Adrenal gland (tissue), 12 donors: ENCODE measurements around the gene FOXA3. TPM values are rescaled to one million over a fixed set of nuclear protein-coding genes. Genes with fewer than 3 reads are reported as not detected.

ENCODE experiments used
- DNase-seq, 7 donors: peaks; one replicate each; pipeline ENCODE4 v3.0.0-alpha.2; 2019 to 2020
- H3K27ac ChIP-seq, 5 donors: fragments of 200-600 bp; sonication (generic) in 4 of 5; 1 replicate in 3 of 5; 2 replicates in 2 of 5; pipeline versions ENCODE4 v1.5.1 to v1.8.0; 2016 to 2020; ENCODE audit warnings: mild to moderate bottlenecking in 1 of 5
- H3K27me3 ChIP-seq: fragments of 200-600 bp; 2 replicates; pipeline ENCODE4 v1.8.0; 2021
- H3K36me3 ChIP-seq, 2 donors: fragments of 200-600 bp; replicated peaks in 1 of 2; 1 replicate in 1 of 2; 2 replicates in 1 of 2; pipeline versions ENCODE4 v1.5.1 to v1.8.0; 2018 to 2022
- H3K4me1 ChIP-seq, 2 donors: fragments of 200-600 bp; replicated peaks in 1 of 2; 1 replicate in 1 of 2; 2 replicates in 1 of 2; pipeline versions ENCODE4 v1.5.1 to v1.8.0; 2018 to 2021
- H3K4me3 ChIP-seq, 4 donors: fragments of 200-600 bp; sonication (generic) in 3 of 4; one replicate each; pipeline ENCODE4 v1.5.1; 2016 to 2018
- H3K9me3 ChIP-seq, 3 donors: fragments of 200-600 bp; sonication (generic) in 1 of 3; replicated peaks in 1 of 3; 1 replicate in 2 of 3; 2 replicates in 1 of 3; pipeline versions ENCODE4 v1.5.1 to v1.8.0; 2016 to 2021
- POLR2A ChIP-seq, 2 donors: fragments of 450-650 bp; IDR thresholded peaks; one replicate each; pipeline ENCODE4 v1.6.1; 2017; ENCODE audit warnings: antibody characterized with exemption in 2 of 2, mild to moderate bottlenecking in 2 of 2, moderate library complexity in 1 of 2
- WGBS, 4 donors: extraction: QIAGEN DNeasy Blood & Tissue Kit in 2 of 4; methylation state at CpG; one replicate each; pipeline versions ENCODE4 v1.1.5 to v1.1.7; 2013 to 2017; 5-methylcytosine and 5-hydroxymethylcytosine counted together
- intact Hi-C, 2 donors: fragments of 100-400 bp; cut with DNase I; formaldehyde crosslinking; loops; one replicate each; pipeline versions ENCODE4 v1.14.1 to v1.15.0; 2022 to 2023
- polyA plus RNA-seq, 3 donors: library from polyadenylated mRNA; stranded (reverse); fragments of 200-250 nt in 2 of 3; fragments of 350-450 nt in 1 of 3; fragmentation: Illumina TruSeq in 1 of 3; extraction: RNeasy Lipid Tissue Mini Kit (QIAGEN cat#74804) in 1 of 3; gene quantifications; one replicate each; pipeline ENCODE4 v1.2.3, GENCODE V29; 2013 to 2014
- total RNA-seq, 9 donors: library from RNA; depleted of rRNA in 4 of 9; stranded (reverse); fragments of >200 nt in 4 of 9; fragments of 120-200 nt in 1 of 9; fragmentation: NEBNext Ultra II Directional in 1 of 9; extraction: Animal tissue kit (Norgen Biotek cat#: 25700) in 1 of 9; gene quantifications; one replicate each; pipeline versions ENCODE4 v1.1.0 to v1.2.4, GENCODE V29; 2013 to 2023
- TF ChIP-seq, protein P1 (sequence below), 6 experiments: fragments of 450-650 bp in 4 of 6; fragments of 200-600 bp in 2 of 6; sonication (generic) in 1 of 6; IDR thresholded peaks; 1 replicate in 5 of 6; 2 replicates in 1 of 6; pipeline versions ENCODE4 v1.5.1 to v1.8.0; 2016 to 2021; ENCODE audit warnings: antibody characterized with exemption in 6 of 6, mild to moderate bottlenecking in 2 of 6, moderate library complexity in 1 of 6
- donor health status: healthy with polysubstance abuse.
- donor health status: Bipolar disorder and iron deficiency.
- donor health status: DM: yes; HTN: yes; CAD: no.
- donor health status: DM: no; HTN: no; CAD: no.
- donor health status: DM: no; HTN: no; CAD: no.
- donor health status: DM: yes; HTN: yes; CAD: no.

The FOXA3 gene
- total and polyA plus RNA-seq, 12 donors = 0.03 to 0.94 TPM; not detected in 10

DNA sequence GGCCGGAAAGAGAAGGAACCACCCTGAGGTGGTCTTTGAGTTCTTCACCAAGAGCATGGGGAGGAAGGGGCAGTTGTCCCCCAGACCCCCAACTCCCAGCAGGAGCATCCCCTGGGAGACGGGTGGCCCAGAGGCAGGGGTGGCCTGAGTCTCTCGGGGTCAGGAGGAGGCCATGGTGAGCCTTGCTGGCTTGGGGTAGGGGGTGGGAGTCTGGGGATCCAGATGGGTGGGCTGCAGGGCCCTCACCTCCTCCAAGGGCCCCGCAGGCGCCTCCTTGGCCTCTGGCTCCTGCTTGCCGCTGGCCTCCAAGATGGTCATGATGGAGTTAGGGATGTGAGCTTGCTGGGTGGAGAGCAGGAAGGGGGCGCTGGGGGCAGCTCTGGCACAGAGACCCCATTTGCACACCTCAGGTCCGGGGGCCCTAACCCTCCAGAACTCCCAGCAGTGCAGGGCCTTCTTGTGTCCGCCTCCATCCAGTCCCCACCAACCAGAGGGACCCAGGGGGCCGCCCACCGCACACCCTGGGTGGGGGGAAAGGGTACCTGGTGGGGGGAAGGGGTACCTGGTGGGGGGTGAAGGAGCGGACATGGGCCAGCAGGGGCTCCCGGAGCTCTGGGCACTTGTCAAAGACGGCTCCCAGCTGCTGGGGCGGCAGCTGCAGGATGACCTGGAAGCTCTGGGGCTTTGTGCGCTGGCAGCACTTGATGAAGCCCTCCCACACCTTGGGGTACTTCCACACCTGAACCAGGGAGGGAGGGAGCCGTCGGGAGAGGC lies 47.7 kb upstream of the FOXA3 start:
- WGBS, 4 donors = 60 to 76% (median 71%) methylated on average over 7 to 18 of the region's 18 CpGs
- Histone ChIP-seq H3K4me3 (no peak overlapping the region), H3K27ac (no peak overlapping the region), H3K4me1 (no peaks in the 10 kb centered on the region), H3K27me3 (no peaks in the 10 kb centered on the region), H3K36me3 (peaks cover 0 to under 1% of the 10 kb centered on the region in 2 donors), H3K9me3 (no peaks in the 10 kb centered on the region)
- intact Hi-C loops = loop anchor here in 1 of 2 donors (5.0 kb wide), 1 partner anchor 66 kb away; no protein-coding TSS in a partner anchor
- DNase-seq = no peak
- no peak for TF ChIP-seq POLR2A (IDR thresholded peaks at IDR 0.05)
- TF ChIP-seq, protein P1, sequence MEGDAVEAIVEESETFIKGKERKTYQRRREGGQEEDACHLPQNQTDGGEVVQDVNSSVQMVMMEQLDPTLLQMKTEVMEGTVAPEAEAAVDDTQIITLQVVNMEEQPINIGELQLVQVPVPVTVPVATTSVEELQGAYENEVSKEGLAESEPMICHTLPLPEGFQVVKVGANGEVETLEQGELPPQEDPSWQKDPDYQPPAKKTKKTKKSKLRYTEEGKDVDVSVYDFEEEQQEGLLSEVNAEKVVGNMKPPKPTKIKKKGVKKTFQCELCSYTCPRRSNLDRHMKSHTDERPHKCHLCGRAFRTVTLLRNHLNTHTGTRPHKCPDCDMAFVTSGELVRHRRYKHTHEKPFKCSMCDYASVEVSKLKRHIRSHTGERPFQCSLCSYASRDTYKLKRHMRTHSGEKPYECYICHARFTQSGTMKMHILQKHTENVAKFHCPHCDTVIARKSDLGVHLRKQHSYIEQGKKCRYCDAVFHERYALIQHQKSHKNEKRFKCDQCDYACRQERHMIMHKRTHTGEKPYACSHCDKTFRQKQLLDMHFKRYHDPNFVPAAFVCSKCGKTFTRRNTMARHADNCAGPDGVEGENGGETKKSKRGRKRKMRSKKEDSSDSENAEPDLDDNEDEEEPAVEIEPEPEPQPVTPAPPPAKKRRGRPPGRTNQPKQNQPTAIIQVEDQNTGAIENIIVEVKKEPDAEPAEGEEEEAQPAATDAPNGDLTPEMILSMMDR (IDR thresholded peaks at IDR 0.05) = no peak

DNA sequence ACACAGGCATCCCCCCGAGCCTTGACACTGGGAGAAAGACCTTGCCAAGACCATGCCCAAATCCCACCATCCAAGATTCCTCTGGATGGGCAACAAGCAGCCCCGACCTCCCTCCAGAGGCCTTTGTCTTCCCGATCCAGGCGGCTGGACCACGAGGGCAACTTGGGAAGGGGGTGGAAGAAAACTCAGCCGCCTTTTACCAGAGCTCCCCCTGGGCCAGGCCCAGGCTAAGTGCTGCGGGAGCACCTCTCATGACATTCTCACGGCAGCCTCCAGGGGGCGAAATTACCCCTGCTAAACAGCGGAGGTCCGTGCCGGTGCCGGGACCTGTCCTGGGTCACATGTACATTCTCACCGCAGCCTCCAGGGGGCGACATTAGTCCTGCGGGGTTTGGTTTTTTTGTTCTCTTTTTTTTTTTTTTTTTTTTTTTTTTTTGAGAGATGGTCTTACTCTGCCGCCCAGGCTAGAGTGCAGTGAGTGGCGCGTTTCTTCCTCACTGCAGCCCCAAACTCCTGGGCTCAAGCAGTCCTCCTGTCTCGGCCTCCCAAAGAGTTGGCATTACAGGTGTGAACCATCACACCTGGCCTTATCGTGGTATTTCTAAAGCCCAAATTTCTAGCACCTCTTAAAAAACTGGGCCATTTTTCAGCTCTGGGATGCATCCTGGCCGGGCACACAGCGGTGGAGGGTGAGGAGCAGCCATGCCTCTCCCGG lies 47.0 kb upstream of the FOXA3 start:
- Histone ChIP-seq H3K36me3 (peaks cover 0 to 5% of the 10 kb centered on the region in 2 donors), H3K9me3 (no peaks in the 10 kb centered on the region), H3K27me3 (no peaks in the 10 kb centered on the region), H3K4me1 (no peaks in the 10 kb centered on the region), H3K27ac (no peak overlapping the region), H3K4me3 (no peak overlapping the region)
- DNase-seq = peak; percentile 93 to 97 (median 96)
- no peak for TF ChIP-seq POLR2A (IDR thresholded peaks at IDR 0.05)
- TF ChIP-seq, protein P1 (IDR thresholded peaks at IDR 0.05) = peak; percentile 94 to 99 (median 98)
- intact Hi-C loops = loop anchor here in 1 of 2 donors (5.0 kb wide), 1 partner anchor 65 kb away; no protein-coding TSS in a partner anchor
- 15 to 21% (median 19%) methylated on average over 20 to 24 of the region's 24 CpGs for WGBS, 4 donors

DNA sequence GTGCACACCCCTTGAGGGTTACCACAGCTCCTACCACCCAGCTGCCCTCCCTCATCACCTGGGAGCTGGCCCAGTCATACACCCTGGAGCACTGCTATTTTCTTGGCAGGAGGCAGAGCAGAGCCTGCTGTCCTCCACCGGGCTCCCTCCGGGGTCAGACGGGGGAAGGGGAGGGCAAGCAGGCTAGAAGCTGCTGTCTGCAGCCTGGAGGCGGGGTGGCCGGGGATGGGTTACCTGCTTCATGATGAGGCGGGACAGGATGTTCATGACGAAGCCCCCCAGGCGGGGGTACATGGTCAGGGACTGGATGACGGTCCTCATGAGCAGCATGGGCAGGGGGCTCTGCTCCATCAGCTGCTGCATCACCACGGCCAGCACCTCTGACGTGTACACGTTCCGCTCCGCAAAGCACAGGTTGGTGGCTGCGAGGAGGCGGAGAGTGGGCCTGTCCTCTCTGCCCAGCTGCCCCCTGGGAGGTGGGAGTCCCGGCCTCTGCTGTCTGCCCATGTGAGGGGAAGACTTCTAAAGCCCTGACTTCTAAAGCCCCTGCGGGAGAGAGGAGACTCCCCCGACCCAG lies 46.3 kb upstream of the FOXA3 start:
- no peak for TF ChIP-seq POLR2A (IDR thresholded peaks at IDR 0.05)
- TF ChIP-seq, protein P1 (IDR thresholded peaks at IDR 0.05) = no peak
- intact Hi-C loops = loop anchor here in 1 of 2 donors (5.0 kb wide), 1 partner anchor 64 kb away; no protein-coding TSS in a partner anchor
- DNase-seq = peak in 2 of 7 donors; percentile 29 to 34
- Histone ChIP-seq H3K27me3 (no peaks in the 10 kb centered on the region), H3K36me3 (peaks cover 0 to 9% of the 10 kb centered on the region in 2 donors), H3K27ac (no peak overlapping the region), H3K9me3 (no peaks in the 10 kb centered on the region), H3K4me3 (no peak overlapping the region), H3K4me1 (no peaks in the 10 kb centered on the region)
- 74 to 89% (median 81%) methylated on average over 10 to 19 of the region's 19 CpGs for WGBS, 4 donors

DNA sequence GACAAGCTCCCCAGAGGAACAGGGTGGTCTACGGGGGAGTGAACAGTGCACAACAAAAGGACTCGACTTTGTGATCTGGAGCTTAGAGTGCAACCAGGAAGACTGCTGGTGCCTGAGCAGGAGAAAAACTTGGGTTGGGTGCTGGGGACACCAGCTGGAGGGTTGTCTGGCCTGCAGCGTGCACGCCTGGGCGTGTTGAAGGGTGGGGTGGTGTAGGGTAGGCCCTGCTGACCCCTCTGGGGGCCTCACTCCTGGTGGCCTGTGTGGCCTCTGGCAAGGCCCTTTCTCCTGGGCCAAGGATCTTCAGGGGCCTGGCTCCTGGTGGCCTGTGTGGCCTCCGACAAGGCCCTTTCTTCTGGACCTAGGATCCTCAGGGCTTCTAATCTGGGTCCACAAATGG lies 44.4 kb upstream of the FOXA3 start:
- TF ChIP-seq, protein P1 (IDR thresholded peaks at IDR 0.05) = no peak
- TF ChIP-seq POLR2A (IDR thresholded peaks at IDR 0.05) = no peak
- WGBS, 4 donors = 89 to 100% (median 93%) methylated on average over 4 to 6 of the region's 6 CpGs
- Histone ChIP-seq H3K4me1 (peaks cover 5 to 6% of the 10 kb centered on the region in 2 donors), H3K4me3 (no peak overlapping the region), H3K36me3 (peaks cover 0 to 19% of the 10 kb centered on the region in 2 donors), H3K27me3 (no peaks in the 10 kb centered on the region), H3K27ac (no peak overlapping the region), H3K9me3 (no peaks in the 10 kb centered on the region)
- no peak for DNase-seq
- intact Hi-C loops = loop anchor here in 1 of 2 donors (5.0 kb wide), 1 partner anchor 63 kb away; no protein-coding TSS in a partner anchor
